Glutamatergic neuron (in vitro differentiated cells): ENCODE measurements around the gene KLK12. TPM values are rescaled to one million over a fixed set of nuclear protein-coding genes. Genes with fewer than 3 reads are reported as not detected.

Source experiments
- DNase-seq: peaks from one replicate; pipeline ENCODE4 v3.0.0; 2022
- H3K27ac Mint-ChIP-seq: one replicate; pipeline ENCODE4 v1.8.0; 2020; ENCODE audit warnings: mild to moderate bottlenecking, mixed read lengths, inconsistent platforms; ENCODE audit not compliant: unreplicated experiment
- H3K27me3 Mint-ChIP-seq: one replicate; pipeline ENCODE4 v1.8.0; 2020; ENCODE audit warnings: mild to moderate bottlenecking, moderate library complexity, mixed read lengths, inconsistent platforms; ENCODE audit not compliant: unreplicated experiment
- H3K36me3 Mint-ChIP-seq: one replicate; pipeline ENCODE4 v1.8.0; 2020; ENCODE audit warnings: mild to moderate bottlenecking, mixed read lengths, inconsistent platforms; ENCODE audit not compliant: unreplicated experiment
- H3K4me1 Mint-ChIP-seq: one replicate; pipeline ENCODE4 v1.8.0; 2020; ENCODE audit warnings: mild to moderate bottlenecking, low read depth, mixed read lengths, inconsistent platforms; ENCODE audit not compliant: unreplicated experiment
- H3K4me3 Mint-ChIP-seq: one replicate; pipeline ENCODE4 v1.8.0; 2020; ENCODE audit warnings: mild to moderate bottlenecking, mixed read lengths, inconsistent platforms; ENCODE audit not compliant: unreplicated experiment
- H3K9me3 Mint-ChIP-seq: one replicate; pipeline ENCODE4 v1.8.0; 2020; ENCODE audit warnings: mild to moderate bottlenecking, moderate library complexity, mixed read lengths, inconsistent platforms; ENCODE audit not compliant: unreplicated experiment
- CTCF ChIP-seq: fragments of 200-600 bp; sonication (generic); IDR thresholded peaks from one replicate; pipeline ENCODE4 v1.5.0; 2021; ENCODE audit not compliant: partially characterized antibody, unreplicated experiment
- long read RNA-seq: library from polyadenylated mRNA; unstranded; transcript quantifications from one replicate; pipeline ENCODE4 v2.0.0, GENCODE V29; 2020; ENCODE audit not compliant: unreplicated experiment
- total RNA-seq: library from RNA; stranded (reverse); fragmentation: NEBNext Ultra II Directional; extraction: Animal tissue kit (Norgen Biotek cat#: 25700); gene quantifications from one replicate; pipeline ENCODE4 v1.2.1, GENCODE V29; 2021; ENCODE audit not compliant: unreplicated experiment

Gene KLK12
- total RNA-seq, result 0.66 TPM
- long read RNA-seq, result 0 reads

- TF ChIP-seq CTCF, result no peak
- H3K27me3 Mint-ChIP-seq, result peaks cover 6% of the 10 kb centered on the region
- H3K27ac Mint-ChIP-seq, result no peak within 1 kb of the TSS
- peaks cover 4% of the 10 kb centered on the region for H3K4me1 Mint-ChIP-seq
- peaks cover 4% of the 10 kb centered on the region for H3K9me3 Mint-ChIP-seq
- no peak for DNase-seq
- no peak within 1 kb of the TSS for H3K4me3 Mint-ChIP-seq
- no peaks in the 10 kb centered on the region for H3K36me3 Mint-ChIP-seq
Measured at GRCh38 chr19:51034704-51035103, at the start of gene KLK12. Gene KLK12 (minus strand): TSS chr19:51035002. CDS start chr19:51034621, 381 bp downstream.

- peaks cover 5% of the 10 kb centered on the region for H3K9me3 Mint-ChIP-seq
- TF ChIP-seq CTCF, result no peak
- peaks cover 6% of the 10 kb centered on the region for H3K36me3 Mint-ChIP-seq
- DNase-seq, result no peak
- H3K4me1 Mint-ChIP-seq, result no peaks in the 10 kb centered on the region
- H3K4me3 Mint-ChIP-seq, result no peak overlapping the region
- peaks cover 4% of the 10 kb centered on the region for H3K27me3 Mint-ChIP-seq
- no peak overlapping the region for H3K27ac Mint-ChIP-seq
Measured at GRCh38 chr19:51084505-51084904, 49.7 kb upstream of the KLK12 start.

GRCh38 chr19:51083783-51084182 lies 49.0 kb upstream of the KLK12 start:
- Mint-ChIP-seq H3K27me3 (peaks cover 2% of the 10 kb centered on the region), H3K9me3 (peaks cover 5% of the 10 kb centered on the region), H3K36me3 (peaks cover 6% of the 10 kb centered on the region), H3K4me3 (no peak overlapping the region), H3K4me1 (no peaks in the 10 kb centered on the region), H3K27ac (no peak overlapping the region)
- no peak for DNase-seq
- no peak for TF ChIP-seq CTCF

- peaks cover 4% of the 10 kb centered on the region for H3K27me3 Mint-ChIP-seq
- no peak for TF ChIP-seq CTCF
- no peaks in the 10 kb centered on the region for H3K4me1 Mint-ChIP-seq
- no peak overlapping the region for H3K27ac Mint-ChIP-seq
- DNase-seq, result no peak
- peaks cover 6% of the 10 kb centered on the region for H3K36me3 Mint-ChIP-seq
- H3K9me3 Mint-ChIP-seq, result peaks cover 5% of the 10 kb centered on the region
- no peak overlapping the region for H3K4me3 Mint-ChIP-seq
Measured at GRCh38 chr19:51083181-51083580, 48.4 kb upstream of the KLK12 start.

- Mint-ChIP-seq H3K36me3 (peaks cover 6% of the 10 kb centered on the region), H3K27me3 (peaks cover 4% of the 10 kb centered on the region), H3K27ac (no peak within 1 kb of the TSS), H3K4me3 (no peak within 1 kb of the TSS), H3K4me1 (no peaks in the 10 kb centered on the region), H3K9me3 (peaks cover 5% of the 10 kb centered on the region)
- DNase-seq, result no peak
- no peak for TF ChIP-seq CTCF
Measured at GRCh38 chr19:51082611-51083010, 47.8 kb upstream of the KLK12 start, which contains the start of gene KLK14. Gene KLK14 (minus strand): TSS chr19:51082887. CDS start chr19:51082614, 273 bp downstream.
